Right hindlimb (tissue), 1 donor: ENCODE data around the gene PCSK6.
"Not testable (repeated sequence)": the region's sequence is repeated elsewhere in the genome, so short reads cannot be mapped to it uniquely, and the experiment has no call there.

ENCODE experiments used
- DNase-seq: peaks from one replicate; pipeline ENCODE4 v3.0.0-alpha.2; 2018

Gene PCSK6

GRCh38 chr15:101396484-101397261 lies 92.8 kb downstream of the PCSK6 start:
- no peak for DNase-seq

GRCh38 chr15:101394654-101395053 lies 94.9 kb downstream of the PCSK6 start:
- DNase-seq, result no peak

GRCh38 chr15:101394056-101394630 lies 95.4 kb downstream of the PCSK6 start:
- DNase-seq, result no peak

GRCh38 chr15:101393172-101393571 lies 96.3 kb downstream of the PCSK6 start:
- no peak for DNase-seq

GRCh38 chr15:101391981-101392640 lies 97.4 kb downstream of the PCSK6 start:
- DNase-seq, result no peak

- DNase-seq, result no peak
Observed at GRCh38 chr15:101391431-101391830, 98.1 kb downstream of the PCSK6 start.

- DNase-seq, result no peak
Observed at GRCh38 chr15:101390462-101390861, 99.0 kb downstream of the PCSK6 start.

- no peak for DNase-seq
Observed at GRCh38 chr15:101390060-101390459, 99.4 kb downstream of the PCSK6 start.

GRCh38 chr15:101389362-101389761 lies 100.1 kb downstream of the PCSK6 start:
- DNase-seq, result no peak

GRCh38 chr15:101388046-101388445 lies 101.5 kb downstream of the PCSK6 start:
- no peak for DNase-seq

GRCh38 chr15:101387574-101387973 lies 101.9 kb downstream of the PCSK6 start:
- no peak for DNase-seq

- DNase-seq, result no peak
Observed at GRCh38 chr15:101386967-101387366, 102.5 kb downstream of the PCSK6 start.

- no peak for DNase-seq
Observed at GRCh38 chr15:101386006-101386405, 103.5 kb downstream of the PCSK6 start.

GRCh38 chr15:101384276-101384675 lies 105.2 kb downstream of the PCSK6 start:
- no peak for DNase-seq

- no peak for DNase-seq
Observed at GRCh38 chr15:101382544-101382943, 107.0 kb downstream of the PCSK6 start.

GRCh38 chr15:101381671-101382212 lies 107.8 kb downstream of the PCSK6 start:
- DNase-seq, result no peak

GRCh38 chr15:101380146-101380545 lies 109.4 kb downstream of the PCSK6 start:
- no peak for DNase-seq

- no peak for DNase-seq
Observed at GRCh38 chr15:101379647-101380046, 109.9 kb downstream of the PCSK6 start.

- no peak for DNase-seq
Observed at GRCh38 chr15:101378879-101379278, 110.6 kb downstream of the PCSK6 start.

GRCh38 chr15:101378171-101378755 lies 111.2 kb downstream of the PCSK6 start:
- DNase-seq, result no peak

- DNase-seq, result no peak
Observed at GRCh38 chr15:101376615-101377395, 112.7 kb downstream of the PCSK6 start.

- not testable (repeated sequence) for DNase-seq
Observed at GRCh38 chr15:101375006-101375405, 114.5 kb downstream of the PCSK6 start.

- no peak for DNase-seq
Observed at GRCh38 chr15:101374326-101374725, 115.2 kb downstream of the PCSK6 start.
